ENCODE measurements around the gene ARMH1. TPM values are rescaled to one million over a fixed set of nuclear protein-coding genes. Genes with fewer than 3 reads are reported as not detected.

The ARMH1 gene
- total and polyA plus RNA-seq, 2 donors (not counting 1 experiment from before 2014, with no cell fraction given) = 10.2 to 225 TPM

DNA sequence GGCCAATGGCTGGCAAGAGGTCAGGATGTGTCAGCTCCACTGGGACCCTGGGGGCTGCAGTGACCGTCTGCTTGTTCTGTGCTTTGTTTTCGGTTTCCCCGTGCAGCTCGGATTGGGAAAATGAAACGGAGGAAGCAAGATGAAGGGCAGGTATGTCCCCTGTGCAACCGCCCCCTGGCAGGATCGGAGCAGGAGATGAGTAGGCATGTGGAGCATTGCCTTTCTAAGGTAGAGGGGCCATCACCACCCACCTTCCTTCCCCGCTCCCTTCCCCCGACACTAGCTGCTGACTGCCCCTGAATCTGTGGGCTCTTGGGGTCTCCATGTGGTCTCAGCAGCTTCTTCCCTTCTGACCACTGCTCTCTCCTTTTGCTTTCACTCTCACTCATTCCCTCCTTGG, 39.1 kb upstream of the ARMH1 start:
- peaks cover 9 to 78% of the 10 kb centered on the region in 2 experiments for H3K36me3 ChIP-seq (replicated peaks in 1 of 2; ENCODE audit: control extremely low read depth in 1 of 2, control insufficient read depth in 1 of 2, extremely low read depth in 1 of 2, insufficient read depth in 2 of 2, low read length in 1 of 2)
- TF ChIP-seq EZH2 (IDR thresholded peaks at IDR 0.05; ENCODE audit: borderline replicate concordance, insufficient read depth, low read depth, low read length, poor library complexity, severe bottlenecking) = no peak
- TF ChIP-seq, protein P1, sequence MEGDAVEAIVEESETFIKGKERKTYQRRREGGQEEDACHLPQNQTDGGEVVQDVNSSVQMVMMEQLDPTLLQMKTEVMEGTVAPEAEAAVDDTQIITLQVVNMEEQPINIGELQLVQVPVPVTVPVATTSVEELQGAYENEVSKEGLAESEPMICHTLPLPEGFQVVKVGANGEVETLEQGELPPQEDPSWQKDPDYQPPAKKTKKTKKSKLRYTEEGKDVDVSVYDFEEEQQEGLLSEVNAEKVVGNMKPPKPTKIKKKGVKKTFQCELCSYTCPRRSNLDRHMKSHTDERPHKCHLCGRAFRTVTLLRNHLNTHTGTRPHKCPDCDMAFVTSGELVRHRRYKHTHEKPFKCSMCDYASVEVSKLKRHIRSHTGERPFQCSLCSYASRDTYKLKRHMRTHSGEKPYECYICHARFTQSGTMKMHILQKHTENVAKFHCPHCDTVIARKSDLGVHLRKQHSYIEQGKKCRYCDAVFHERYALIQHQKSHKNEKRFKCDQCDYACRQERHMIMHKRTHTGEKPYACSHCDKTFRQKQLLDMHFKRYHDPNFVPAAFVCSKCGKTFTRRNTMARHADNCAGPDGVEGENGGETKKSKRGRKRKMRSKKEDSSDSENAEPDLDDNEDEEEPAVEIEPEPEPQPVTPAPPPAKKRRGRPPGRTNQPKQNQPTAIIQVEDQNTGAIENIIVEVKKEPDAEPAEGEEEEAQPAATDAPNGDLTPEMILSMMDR (IDR thresholded peaks at IDR 0.05) = no peak
- no peak overlapping the region for H2AFZ ChIP-seq (ENCODE audit: insufficient read depth, low read depth, low read length, poor library complexity, severe bottlenecking)
- Mint-ChIP-seq H3K27me3 (no peaks in the 10 kb centered on the region), H3K4me1 (peaks cover 44% of the 10 kb centered on the region), H3K27ac (no peak overlapping the region), H3K4me3 (no peak overlapping the region), H3K9me3 (ENCODE audit: insufficient read depth) (no peaks in the 10 kb centered on the region)
- H4K20me1 ChIP-seq (ENCODE audit: control insufficient read depth, insufficient read depth, low read length, poor library complexity, severe bottlenecking) = peaks cover 60% of the 10 kb centered on the region
- H3K4me2 ChIP-seq (replicated peaks; ENCODE audit: low read depth, low read length, poor library complexity, severe bottlenecking) = no peak overlapping the region
- no peak overlapping the region for H3K27ac ChIP-seq (ENCODE audit: low read length in 2 of 2)
- ATAC-seq (ENCODE audit: low read depth) (no peak), DNase-seq (no peak)
- H3K9ac ChIP-seq (ENCODE audit: low read length) = no peak overlapping the region
- ChIA-PET CTCF (interaction anchor here (4.1 kb wide), 1 partner anchor 16 kb away, joined by 39 read pairs; no protein-coding TSS in a partner anchor), POLR2A (no interaction called here)
- H3K4me3 ChIP-seq (ENCODE audit: control extremely low read depth in 1 of 5, extremely low read depth in 1 of 5, insufficient read depth in 1 of 5, low read depth in 2 of 5, low read length in 4 of 5) = no peak overlapping the region
- peaks cover 14% of the 10 kb centered on the region for H3K79me2 ChIP-seq (ENCODE audit: control insufficient read depth, insufficient read depth, low read length)
- H3K4me1 ChIP-seq (ENCODE audit: control insufficient read depth in 2 of 2, insufficient read depth in 2 of 2, low read length in 2 of 2) = peaks cover 18 to 23% of the 10 kb centered on the region in 2 donors
- intact Hi-C loops (cut with micrococcal nuclease) = no loop called here
- no peaks in the 10 kb centered on the region for H3K27me3 ChIP-seq (replicated peaks in 1 of 4; ENCODE audit: control extremely low read depth in 1 of 4, control insufficient read depth in 3 of 4, insufficient read depth in 4 of 4, low read length in 3 of 4)
- H3K9me3 ChIP-seq (ENCODE audit: control extremely low read depth in 1 of 3, control insufficient read depth in 2 of 3, insufficient read depth in 1 of 3, low read length in 2 of 3) = peaks cover 0 to 4% (median 0%) of the 10 kb centered on the region in 3 donors
- 95% methylated on average over 8 of the region's 9 CpGs for WGBS (ENCODE audit: insufficient coverage)

DNA sequence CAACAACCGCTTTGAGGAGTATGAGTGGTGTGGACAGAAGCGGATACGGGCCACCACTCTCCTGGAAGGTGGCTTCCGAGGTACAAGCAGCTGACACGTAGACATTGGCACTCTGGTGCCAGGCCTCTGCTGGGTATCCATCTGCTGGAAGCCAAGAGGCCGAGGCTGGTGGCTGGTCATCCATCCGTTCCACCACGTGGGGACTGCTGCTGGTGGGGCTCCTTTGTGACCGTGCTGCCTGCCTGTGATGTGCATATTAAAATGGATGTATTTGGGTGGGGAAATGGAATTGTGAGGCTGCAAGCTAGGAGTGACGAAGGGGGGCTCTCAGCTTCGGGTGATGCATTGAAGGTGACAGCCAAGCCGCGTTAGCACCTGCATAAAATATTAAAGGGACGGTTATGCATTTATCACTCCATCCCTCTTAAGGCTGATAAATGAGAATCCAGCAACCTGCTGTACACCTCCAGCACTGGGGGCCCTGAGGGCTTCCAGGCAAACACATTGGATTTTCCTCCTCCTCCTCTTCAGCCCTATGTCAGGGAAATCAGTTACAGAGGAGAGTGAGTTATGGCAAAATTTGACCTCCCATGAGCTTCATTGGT, 38.3 kb upstream of the ARMH1 start:
- Histone ChIP-seq H3K4me2 (replicated peaks; ENCODE audit: low read depth, low read length, poor library complexity, severe bottlenecking) (no peak overlapping the region), H4K20me1 (ENCODE audit: control insufficient read depth, insufficient read depth, low read length, poor library complexity, severe bottlenecking) (peaks cover 66% of the 10 kb centered on the region), H3K4me3 (ENCODE audit: control extremely low read depth in 1 of 5, extremely low read depth in 1 of 5, insufficient read depth in 1 of 5, low read depth in 2 of 5, low read length in 4 of 5) (no peak overlapping the region), H3K79me2 (ENCODE audit: control insufficient read depth, insufficient read depth, low read length) (peaks cover 14% of the 10 kb centered on the region), H3K36me3 (replicated peaks in 1 of 2; ENCODE audit: control extremely low read depth in 1 of 2, control insufficient read depth in 1 of 2, extremely low read depth in 1 of 2, insufficient read depth in 2 of 2, low read length in 1 of 2) (peaks cover 9 to 85% of the 10 kb centered on the region in 2 experiments), H2AFZ (ENCODE audit: insufficient read depth, low read depth, low read length, poor library complexity, severe bottlenecking) (no peak overlapping the region), H3K27ac (ENCODE audit: low read length in 2 of 2) (no peak overlapping the region), H3K9ac (ENCODE audit: low read length) (no peak overlapping the region), H3K9me3 (ENCODE audit: control extremely low read depth in 1 of 3, control insufficient read depth in 2 of 3, insufficient read depth in 1 of 3, low read length in 2 of 3) (peaks cover 0 to 4% (median 0%) of the 10 kb centered on the region in 3 donors), H3K27me3 (replicated peaks in 1 of 4; ENCODE audit: control extremely low read depth in 1 of 4, control insufficient read depth in 3 of 4, insufficient read depth in 4 of 4, low read length in 3 of 4) (no peaks in the 10 kb centered on the region), H3K4me1 (ENCODE audit: control insufficient read depth in 2 of 2, insufficient read depth in 2 of 2, low read length in 2 of 2) (peaks cover 16 to 18% of the 10 kb centered on the region in 2 donors)
- ATAC-seq (ENCODE audit: low read depth) (no peak), DNase-seq (no peak)
- H3K27me3 Mint-ChIP-seq = no peaks in the 10 kb centered on the region
- H3K4me3 Mint-ChIP-seq = no peak overlapping the region
- POLR2A ChIA-PET = no interaction called here
- intact Hi-C loops (cut with micrococcal nuclease) = no loop called here
- no peaks in the 10 kb centered on the region for H3K9me3 Mint-ChIP-seq (ENCODE audit: insufficient read depth)
- H3K4me1 Mint-ChIP-seq = peaks cover 37% of the 10 kb centered on the region
- H3K27ac Mint-ChIP-seq = no peak overlapping the region
- CTCF ChIA-PET = interaction anchor here (1.1 to 1.4 kb wide), 3 partner anchors 10 to 19 kb away, joined by 3 to 9 read pairs (median 3); no protein-coding TSS in a partner anchor
- no peak for TF ChIP-seq EZH2 (IDR thresholded peaks at IDR 0.05; ENCODE audit: borderline replicate concordance, insufficient read depth, low read depth, low read length, poor library complexity, severe bottlenecking)
- TF ChIP-seq, protein P1 (IDR thresholded peaks at IDR 0.05) = no peak
- 99% methylated on average over 11 of the region's 14 CpGs for WGBS (ENCODE audit: insufficient coverage)

Data from B cell (primary cell).